PFSK-1 (cell line): ENCODE data around the gene IQSEC3.

Experiments
- POLR2AphosphoS5 ChIP-seq: IDR thresholded peaks from 2 replicates; pipeline ENCODE4 v1.6.1; 2012; ENCODE audit warnings: low read depth, mild to moderate bottlenecking, control low read depth, low read length, moderate library complexity
- TAF1 ChIP-seq: IDR thresholded peaks from 2 replicates; pipeline ENCODE4 v1.6.1; 2012; ENCODE audit warnings: low read length, control low read depth, borderline replicate concordance; ENCODE audit not compliant: insufficient read depth
- TF ChIP-seq, protein P1 (sequence below), 2 experiments: IDR thresholded peaks; 2 replicates each; pipeline versions ENCODE4 v1.6.1 to v1.8.0; 2011 to 2012; ENCODE audit warnings: low read depth in 2 of 2, low read length in 2 of 2, control low read depth in 1 of 2, inconsistent platforms in 1 of 2, mild to moderate bottlenecking in 1 of 2, moderate library complexity in 1 of 2; ENCODE audit not compliant: insufficient read depth in 1 of 2

DNA sequence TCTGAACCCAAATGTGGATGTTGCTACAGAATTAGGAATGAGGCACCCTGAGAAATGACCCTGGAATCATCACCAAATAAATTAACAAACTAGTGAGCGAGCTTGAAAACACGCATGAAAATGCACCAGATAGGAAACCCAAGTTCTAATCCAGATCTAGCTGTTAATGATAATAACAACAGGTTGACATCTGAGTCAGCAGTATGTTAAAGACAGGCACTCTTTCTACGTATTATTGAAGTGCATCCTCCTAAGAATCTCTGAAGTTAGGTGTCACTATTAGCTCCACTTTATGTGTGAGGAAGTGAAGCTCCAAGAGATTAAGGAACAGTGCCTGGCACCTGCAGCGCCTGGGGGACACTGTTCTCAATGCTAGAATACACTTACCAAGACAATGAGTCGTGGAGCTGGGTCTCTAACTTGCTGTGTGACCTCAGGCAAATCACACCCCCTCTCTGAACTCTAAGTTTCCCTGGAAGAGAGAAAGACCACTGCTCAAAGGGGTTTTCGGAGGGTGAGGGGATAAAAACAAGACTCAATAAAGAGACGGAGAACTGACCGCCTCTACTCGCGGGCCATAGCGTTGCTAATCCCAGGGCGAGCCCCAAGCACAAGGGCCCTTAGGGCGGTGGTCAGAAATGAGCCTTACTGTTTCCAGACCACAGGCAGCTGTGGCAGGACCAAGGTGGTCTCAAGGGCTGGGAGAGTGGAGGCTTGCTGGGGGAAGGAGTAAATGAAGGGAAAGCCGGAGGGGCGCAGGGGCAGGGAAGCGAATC, 145.3 kb downstream of the IQSEC3 start:
- TF ChIP-seq POLR2AphosphoS5: no peak
- TF ChIP-seq, protein P1, sequence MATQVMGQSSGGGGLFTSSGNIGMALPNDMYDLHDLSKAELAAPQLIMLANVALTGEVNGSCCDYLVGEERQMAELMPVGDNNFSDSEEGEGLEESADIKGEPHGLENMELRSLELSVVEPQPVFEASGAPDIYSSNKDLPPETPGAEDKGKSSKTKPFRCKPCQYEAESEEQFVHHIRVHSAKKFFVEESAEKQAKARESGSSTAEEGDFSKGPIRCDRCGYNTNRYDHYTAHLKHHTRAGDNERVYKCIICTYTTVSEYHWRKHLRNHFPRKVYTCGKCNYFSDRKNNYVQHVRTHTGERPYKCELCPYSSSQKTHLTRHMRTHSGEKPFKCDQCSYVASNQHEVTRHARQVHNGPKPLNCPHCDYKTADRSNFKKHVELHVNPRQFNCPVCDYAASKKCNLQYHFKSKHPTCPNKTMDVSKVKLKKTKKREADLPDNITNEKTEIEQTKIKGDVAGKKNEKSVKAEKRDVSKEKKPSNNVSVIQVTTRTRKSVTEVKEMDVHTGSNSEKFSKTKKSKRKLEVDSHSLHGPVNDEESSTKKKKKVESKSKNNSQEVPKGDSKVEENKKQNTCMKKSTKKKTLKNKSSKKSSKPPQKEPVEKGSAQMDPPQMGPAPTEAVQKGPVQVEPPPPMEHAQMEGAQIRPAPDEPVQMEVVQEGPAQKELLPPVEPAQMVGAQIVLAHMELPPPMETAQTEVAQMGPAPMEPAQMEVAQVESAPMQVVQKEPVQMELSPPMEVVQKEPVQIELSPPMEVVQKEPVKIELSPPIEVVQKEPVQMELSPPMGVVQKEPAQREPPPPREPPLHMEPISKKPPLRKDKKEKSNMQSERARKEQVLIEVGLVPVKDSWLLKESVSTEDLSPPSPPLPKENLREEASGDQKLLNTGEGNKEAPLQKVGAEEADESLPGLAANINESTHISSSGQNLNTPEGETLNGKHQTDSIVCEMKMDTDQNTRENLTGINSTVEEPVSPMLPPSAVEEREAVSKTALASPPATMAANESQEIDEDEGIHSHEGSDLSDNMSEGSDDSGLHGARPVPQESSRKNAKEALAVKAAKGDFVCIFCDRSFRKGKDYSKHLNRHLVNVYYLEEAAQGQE (IDR thresholded peaks at IDR 0.05; ENCODE audit: insufficient read depth in 1 of 2, low read depth in 2 of 2, low read length in 2 of 2): no peak
- TF ChIP-seq TAF1: no peak
